HepG2 (cell line): Measurements from ENCODE around the gene SLC45A1. TPM values are rescaled to one million over a fixed set of nuclear protein-coding genes. Genes with fewer than 3 reads are reported as not detected.

Experiments used
- GABPB1 ChIP-seq: IDR thresholded peaks from 2 replicates; pipeline ENCODE4 v1.6.1; 2016; ENCODE audit warnings: mild to moderate bottlenecking, missing genetic modification reagents, moderate library complexity, missing compliant biosample characterization
- GLI4 ChIP-seq: sonication (generic); formaldehyde crosslinking; IDR thresholded peaks from 2 replicates; pipeline ENCODE4 v1.5.1; 2020; ENCODE audit warnings: missing genetic modification reagents, mild to moderate bottlenecking, moderate library complexity, borderline replicate concordance
- HNF1B ChIP-seq: sonication (generic); formaldehyde crosslinking; IDR thresholded peaks from 2 replicates; pipeline ENCODE4 v1.5.1; 2020; ENCODE audit warnings: mild to moderate bottlenecking, moderate library complexity, missing genetic modification reagents
- KLF12 ChIP-seq: sonication (generic); formaldehyde crosslinking; IDR thresholded peaks from 2 replicates; pipeline ENCODE4 v1.4.0; 2020; ENCODE audit warnings: missing genetic modification reagents, borderline replicate concordance
- PITX1 ChIP-seq: sonication (generic); formaldehyde crosslinking; IDR thresholded peaks from 2 replicates; pipeline ENCODE4 v1.5.1; 2020; ENCODE audit warnings: mild to moderate bottlenecking, missing genetic modification reagents
- SMAD3 ChIP-seq: sonication (generic); formaldehyde crosslinking; IDR thresholded peaks from 2 replicates; pipeline ENCODE4 v1.4.0; 2020; ENCODE audit warnings: missing genetic modification reagents
- SP5 ChIP-seq: IDR thresholded peaks from 2 replicates; pipeline ENCODE4 v1.6.1; 2016; ENCODE audit warnings: low read depth, borderline replicate concordance
- TAF15 ChIP-seq: fragments of 200-400 bp; formaldehyde crosslinking; IDR thresholded peaks from one replicate; pipeline ENCODE4 v1.6.1; 2018; ENCODE audit warnings: mild to moderate bottlenecking, low read depth, low read length; ENCODE audit not compliant: poor library complexity, severe bottlenecking
- TSC22D2 ChIP-seq: sonication (generic); formaldehyde crosslinking; IDR thresholded peaks from 2 replicates; pipeline ENCODE4 v1.5.1; 2020; ENCODE audit warnings: missing genetic modification reagents, mild to moderate bottlenecking, borderline replicate concordance
- UBTF ChIP-seq: sonication (generic); formaldehyde crosslinking; IDR thresholded peaks from 2 replicates; pipeline ENCODE4 v1.4.0; 2020; ENCODE audit warnings: mild to moderate bottlenecking, missing genetic modification reagents
- YY1 ChIP-seq: IDR thresholded peaks from 2 replicates; pipeline ENCODE4 v1.6.1; 2011; ENCODE audit warnings: low read length, low read depth, moderate library complexity, mild to moderate bottlenecking; ENCODE audit not compliant: insufficient read depth, insufficient replicate concordance
- ZBTB42 ChIP-seq: sonication (generic); formaldehyde crosslinking; IDR thresholded peaks from 2 replicates; pipeline ENCODE4 v1.5.0; 2020; ENCODE audit warnings: mild to moderate bottlenecking, missing genetic modification reagents
- ZIK1 ChIP-seq: sonication (generic); formaldehyde crosslinking; IDR thresholded peaks from 2 replicates; pipeline ENCODE4 v1.5.0; 2020; ENCODE audit warnings: mild to moderate bottlenecking, low read depth, missing genetic modification reagents, borderline replicate concordance
- ZNF121 ChIP-seq: sonication (generic); formaldehyde crosslinking; IDR thresholded peaks from 2 replicates; pipeline ENCODE4 v1.5.0; 2020; ENCODE audit warnings: mild to moderate bottlenecking, missing genetic modification reagents
- ZNF17 ChIP-seq: sonication (generic); formaldehyde crosslinking; IDR thresholded peaks from 2 replicates; pipeline ENCODE4 v1.5.0; 2020; ENCODE audit warnings: mild to moderate bottlenecking, missing genetic modification reagents
- ZNF264 ChIP-seq: sonication (generic); formaldehyde crosslinking; IDR thresholded peaks from 2 replicates; pipeline ENCODE4 v1.4.0; 2020; ENCODE audit warnings: missing genetic modification reagents
- ZNF274 ChIP-seq: sonication (generic); formaldehyde crosslinking; IDR thresholded peaks from 2 replicates; pipeline ENCODE4 v1.5.1; 2020; ENCODE audit warnings: mild to moderate bottlenecking, missing genetic modification reagents
- ZNF441 ChIP-seq: sonication (generic); formaldehyde crosslinking; IDR thresholded peaks from 2 replicates; pipeline ENCODE4 v1.7.0; 2021; ENCODE audit warnings: missing genetic modification reagents, borderline replicate concordance
- ZNF614 ChIP-seq: IDR thresholded peaks from 2 replicates; pipeline ENCODE4 v1.6.1; 2018; ENCODE audit warnings: missing biosample characterization, missing genetic modification reagents, inconsistent platforms, borderline replicate concordance
- ZSCAN12 ChIP-seq: sonication (generic); formaldehyde crosslinking; IDR thresholded peaks from 2 replicates; pipeline ENCODE4 v1.9.0; 2021; ENCODE audit warnings: mild to moderate bottlenecking, missing genetic modification reagents
- polyA plus RNA-seq, 8 experiments: library from polyadenylated mRNA; depleted of rRNA in 3 of 8; stranded (reverse) in 7 of 8; unstranded in 1 of 8; fragments of >200 nt; fragmentation: Illumina TruSeq in 4 of 8; extraction: Trizol in 4 of 8; gene quantifications; 2 replicates each; pipeline versions ENCODE4 v1.2.1 to v1.2.3, GENCODE V29; 2011 to 2016; ENCODE audit warnings: low read depth in 4 of 8, missing spikeins in 1 of 8, mixed read lengths in 1 of 8; ENCODE audit not compliant: insufficient read depth in 1 of 8
- total RNA-seq, 5 experiments: library from RNA; depleted of rRNA; stranded (reverse); fragments of >200 nt; fragmentation: Illumina TruSeq; extraction: Trizol; gene quantifications; 2 replicates each; pipeline ENCODE4 v1.2.3, GENCODE V29; 2016; ENCODE audit warnings: low read depth in 1 of 5
- TF ChIP-seq, protein P1 (sequence below): sonication (generic); formaldehyde crosslinking; IDR thresholded peaks from 2 replicates; pipeline ENCODE4 v1.4.0; 2020; ENCODE audit warnings: missing genetic modification reagents
- TF ChIP-seq, protein P2 (sequence below): IDR thresholded peaks from 2 replicates; pipeline ENCODE4 v1.6.1; 2016

The SLC45A1 gene
- total and polyA plus RNA-seq, 2 of the 13 experiments (the other 11 are each of a cell fraction or from before 2014, with no cell fraction given): not detected

DNA sequence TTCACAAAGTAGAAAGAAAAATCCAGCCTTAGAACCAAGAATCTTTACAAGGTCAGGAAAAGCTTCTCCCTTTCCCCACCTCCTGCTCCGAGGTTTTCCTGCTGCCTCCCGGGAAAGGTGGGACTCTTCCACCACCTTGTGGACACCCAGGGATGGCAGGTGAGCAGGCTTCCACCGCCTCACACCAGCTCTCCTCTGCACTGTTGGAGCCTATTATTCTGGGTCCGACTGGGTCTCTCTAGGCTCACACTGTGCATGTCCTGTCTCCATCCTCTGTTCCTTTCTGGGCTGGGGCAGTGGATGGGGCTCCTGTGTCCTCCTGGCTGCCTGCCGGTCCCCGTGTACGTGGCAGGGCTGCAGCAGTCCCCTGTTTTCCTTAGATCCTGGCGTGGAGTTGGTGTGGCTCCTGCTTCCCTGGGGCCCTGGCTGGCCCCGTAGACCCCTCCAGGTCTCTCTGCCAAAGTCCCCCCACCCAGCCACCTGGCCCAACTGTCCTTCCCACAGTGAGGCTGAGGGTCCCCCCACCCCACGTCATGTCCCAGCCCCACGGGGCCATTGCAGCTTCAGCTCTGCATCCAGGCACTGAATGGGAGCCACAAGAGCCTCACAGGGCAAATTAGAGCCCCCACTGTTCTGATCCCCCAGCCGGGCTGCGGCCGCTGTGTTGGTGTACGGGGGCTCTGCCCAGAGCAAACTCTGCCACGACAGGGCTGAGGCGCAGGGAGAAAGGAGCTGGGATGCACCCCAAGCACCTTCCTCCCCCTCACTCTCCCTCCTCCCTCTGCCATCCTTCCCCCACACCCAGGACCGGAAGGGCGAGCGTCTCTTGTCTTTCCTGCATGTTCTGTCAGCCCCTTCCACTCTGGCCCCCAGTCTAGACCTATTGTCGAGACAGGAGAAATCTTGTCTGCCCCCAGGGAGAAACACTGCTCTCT, 3.3 kb upstream of the SLC45A1 start (continued):
- TF ChIP-seq, protein P1, sequence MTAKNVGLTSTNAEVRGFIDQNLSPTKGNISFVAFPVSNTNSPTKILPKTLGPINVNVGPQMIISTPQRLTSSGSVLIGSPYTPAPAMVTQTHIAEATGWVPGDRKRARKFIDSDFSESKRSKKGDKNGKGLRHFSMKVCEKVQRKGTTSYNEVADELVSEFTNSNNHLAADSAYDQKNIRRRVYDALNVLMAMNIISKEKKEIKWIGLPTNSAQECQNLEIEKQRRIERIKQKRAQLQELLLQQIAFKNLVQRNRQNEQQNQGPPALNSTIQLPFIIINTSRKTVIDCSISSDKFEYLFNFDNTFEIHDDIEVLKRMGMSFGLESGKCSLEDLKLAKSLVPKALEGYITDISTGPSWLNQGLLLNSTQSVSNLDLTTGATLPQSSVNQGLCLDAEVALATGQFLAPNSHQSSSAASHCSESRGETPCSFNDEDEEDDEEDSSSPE (CRISPR knock-in tag): 0 out of 2 replicates have a peak, but pooled peaks have one; percentile 27
- TF ChIP-seq ZIK1 (CRISPR knock-in tag): no peak
- 0 out of 2 replicates have a peak, but pooled peaks have one; percentile 32 for TF ChIP-seq UBTF
- TF ChIP-seq, protein P2, sequence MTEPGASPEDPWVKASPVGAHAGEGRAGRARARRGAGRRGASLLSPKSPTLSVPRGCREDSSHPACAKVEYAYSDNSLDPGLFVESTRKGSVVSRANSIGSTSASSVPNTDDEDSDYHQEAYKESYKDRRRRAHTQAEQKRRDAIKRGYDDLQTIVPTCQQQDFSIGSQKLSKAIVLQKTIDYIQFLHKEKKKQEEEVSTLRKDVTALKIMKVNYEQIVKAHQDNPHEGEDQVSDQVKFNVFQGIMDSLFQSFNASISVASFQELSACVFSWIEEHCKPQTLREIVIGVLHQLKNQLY (CRISPR knock-in tag): no peak
- TF ChIP-seq ZNF274: peak; percentile 42; the same call in 1 of the 2 replicates
- TF ChIP-seq ZNF17: no peak
- no peak for TF ChIP-seq ZSCAN12
- TF ChIP-seq SP5 (CRISPR knock-in tag): 0 out of 2 replicates have a peak, but pooled peaks have one; percentile 36
- TF ChIP-seq HNF1B: peak; percentile 62; the same call in 1 of the 2 replicates
- TF ChIP-seq TAF15: no peak
- no peak for TF ChIP-seq KLF12 (CRISPR knock-in tag)
- peak; percentile 65; the same call in 1 of the 2 replicates for TF ChIP-seq SMAD3
- TF ChIP-seq GABPB1 (CRISPR knock-in tag): no peak; the same call in 1 of the 2 replicates
- peak; percentile 21; the same call in 1 of the 2 replicates for TF ChIP-seq PITX1 (CRISPR knock-in tag)
- peak; percentile 52 for TF ChIP-seq YY1
- 0 out of 2 replicates have a peak, but pooled peaks have one; percentile 46 for TF ChIP-seq ZNF614
- no peak for TF ChIP-seq GLI4 (CRISPR knock-in tag)
- no peak for TF ChIP-seq ZNF121 (CRISPR knock-in tag)
- no peak for TF ChIP-seq ZNF441 (CRISPR knock-in tag)
- no peak for TF ChIP-seq ZNF264 (CRISPR knock-in tag)
- TF ChIP-seq ZBTB42 (CRISPR knock-in tag): no peak
- no peak for TF ChIP-seq TSC22D2
